Measurements from ENCODE around the gene NCKAP5. TPM values are rescaled to one million over a fixed set of nuclear protein-coding genes. Genes with fewer than 3 reads are reported as not detected.

Gene NCKAP5
- total and polyA plus RNA-seq, 4 donors, result 0.57 to 2.8 (median 2.4) TPM

DNA sequence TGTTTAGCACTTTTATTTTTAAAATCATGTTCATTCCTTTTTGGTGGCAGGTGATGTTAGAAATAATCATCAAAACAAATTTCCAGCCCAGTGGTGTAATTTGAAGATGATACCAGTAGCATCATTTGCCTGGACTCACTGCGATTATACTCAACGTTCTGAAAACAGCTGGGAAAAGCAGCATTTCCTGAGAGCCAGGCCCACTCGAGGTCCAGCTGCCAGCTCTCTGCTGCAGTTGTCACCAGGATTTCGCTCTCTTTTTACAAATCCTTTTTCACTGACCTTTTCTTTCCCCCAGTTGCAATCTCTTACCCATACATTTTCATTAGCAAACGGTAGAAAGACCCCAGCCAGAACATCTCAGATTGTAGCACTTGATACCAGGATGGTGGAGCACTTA is 787.6 kb downstream of the NCKAP5 start:
- no peak overlapping the region for H3K27ac ChIP-seq (ENCODE audit: low read depth in 1 of 2, low read length in 2 of 2)
- H3K36me3 ChIP-seq (ENCODE audit: control insufficient read depth in 4 of 4, insufficient read depth in 3 of 4, low read depth in 1 of 4, low read length in 3 of 4), result peaks cover 0 to 6% (median 2%) of the 10 kb centered on the region in 4 donors
- no peaks in the 10 kb centered on the region for H3K9me3 ChIP-seq (ENCODE audit: control insufficient read depth in 4 of 4, low read length in 3 of 4)
- WGBS, result 82% methylated on average over 5 of the region's 5 CpGs
- no peaks in the 10 kb centered on the region for H3K27me3 ChIP-seq (ENCODE audit: control insufficient read depth in 4 of 4, insufficient read depth in 4 of 4, low read length in 3 of 4)
- H3K4me1 ChIP-seq (ENCODE audit: control insufficient read depth in 4 of 4, insufficient read depth in 4 of 4, low read length in 3 of 4), result no peaks in the 10 kb centered on the region
- no peak overlapping the region for H3K4me3 ChIP-seq (ENCODE audit: low read depth in 1 of 3, low read length in 3 of 3)
- TF ChIP-seq GABPA (IDR thresholded peaks at IDR 0.05 in 1 of 2, conservative IDR thresholded peaks at IDR 0.05 in 1 of 2), result no peak
- no peak for TF ChIP-seq TAF1 (conservative IDR thresholded peaks at IDR 0.05)
- no peak for TF ChIP-seq RXRA (IDR thresholded peaks at IDR 0.05)
- TF ChIP-seq ZBTB33 (IDR thresholded peaks at IDR 0.05), result no peak
- TF ChIP-seq SP1 (IDR thresholded peaks at IDR 0.05), result no peak
- no peak overlapping the region for H3K9ac ChIP-seq (ENCODE audit: low read depth in 1 of 2, low read length in 2 of 2)
- no peak for DNase-seq (ENCODE audit: low spot score)

DNA sequence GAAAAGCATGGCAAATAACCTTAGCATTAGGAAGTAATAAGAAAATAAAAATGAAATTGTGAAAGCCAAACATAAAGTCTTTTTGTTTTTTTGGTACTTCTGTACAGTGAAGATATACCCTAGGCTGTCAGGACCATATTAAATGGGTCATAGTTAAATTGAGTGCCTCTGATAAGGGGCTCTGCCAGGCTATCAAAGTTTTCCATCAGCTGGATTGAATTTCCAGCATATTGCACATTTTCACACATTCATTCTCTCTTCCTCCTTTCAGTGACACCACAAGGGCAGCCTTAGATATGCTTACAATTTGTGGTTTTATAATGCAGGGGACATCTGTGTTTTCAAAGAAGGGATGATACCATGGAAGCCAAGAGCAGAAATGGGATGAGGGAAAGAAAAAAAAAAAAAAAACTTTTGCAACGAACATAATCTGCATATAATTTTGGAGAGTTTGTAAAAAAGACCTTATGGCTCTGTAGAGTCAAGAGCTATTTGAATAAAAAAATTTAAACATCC is 789.0 kb downstream of the NCKAP5 start:
- no peak for TF ChIP-seq NR2F2 (IDR thresholded peaks at IDR 0.05)
- TF ChIP-seq, protein P1, sequence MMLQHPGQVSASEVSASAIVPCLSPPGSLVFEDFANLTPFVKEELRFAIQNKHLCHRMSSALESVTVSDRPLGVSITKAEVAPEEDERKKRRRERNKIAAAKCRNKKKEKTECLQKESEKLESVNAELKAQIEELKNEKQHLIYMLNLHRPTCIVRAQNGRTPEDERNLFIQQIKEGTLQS (IDR thresholded peaks at IDR 0.05), result no peak
- TF ChIP-seq YY1 (IDR thresholded peaks at IDR 0.05), result no peak
- no peak for TF ChIP-seq JUND (IDR thresholded peaks at IDR 0.05)
- TF ChIP-seq HNF4A (conservative IDR thresholded peaks at IDR 0.05), result no peak
- TF ChIP-seq RXRA (IDR thresholded peaks at IDR 0.05), result no peak
- TF ChIP-seq ZBTB33 (IDR thresholded peaks at IDR 0.05), result no peak
- no peak for TF ChIP-seq RAD21 (IDR thresholded peaks at IDR 0.05)
- no peak for TF ChIP-seq GABPA (IDR thresholded peaks at IDR 0.05 in 1 of 2, conservative IDR thresholded peaks at IDR 0.05 in 1 of 2)
- no peak for TF ChIP-seq CTCF (IDR thresholded peaks at IDR 0.05; ENCODE audit: low read depth, low read length, missing input control)
- no peak for TF ChIP-seq EGR1 (IDR thresholded peaks at IDR 0.05; ENCODE audit: low read depth in 2 of 2)
- no peak for TF ChIP-seq MAX (IDR thresholded peaks at IDR 0.05)
- TF ChIP-seq SP1 (IDR thresholded peaks at IDR 0.05), result no peak
- Histone ChIP-seq H3K4me3 (ENCODE audit: low read depth in 1 of 3, low read length in 3 of 3) (no peak overlapping the region), H3K36me3 (ENCODE audit: control insufficient read depth in 4 of 4, insufficient read depth in 3 of 4, low read depth in 1 of 4, low read length in 3 of 4) (peaks cover 0 to 5% (median 1%) of the 10 kb centered on the region in 4 donors), H3K27ac (ENCODE audit: low read depth in 1 of 2, low read length in 2 of 2) (no peak overlapping the region), H3K27me3 (ENCODE audit: control insufficient read depth in 4 of 4, insufficient read depth in 4 of 4, low read length in 3 of 4) (no peaks in the 10 kb centered on the region), H3K9ac (ENCODE audit: low read depth in 1 of 2, low read length in 2 of 2) (no peak overlapping the region), H3K4me1 (ENCODE audit: control insufficient read depth in 4 of 4, insufficient read depth in 4 of 4, low read length in 3 of 4) (peaks cover 0 to 4% (median 0%) of the 10 kb centered on the region in 4 donors), H3K9me3 (ENCODE audit: control insufficient read depth in 4 of 4, low read length in 3 of 4) (no peaks in the 10 kb centered on the region)
- DNase-seq (ENCODE audit: low spot score), result no peak
- WGBS, result 89% methylated on average over 1 of the region's 1 CpG
